HG03280 (cell line): Measurements from ENCODE around the gene ZC3H8.
"Not testable (repeated sequence)": the region's sequence is repeated elsewhere in the genome, so short reads cannot be mapped to it uniquely, and the experiment has no call there.

Source experiments
- ATAC-seq: cut with Tn5 transposase; IDR thresholded peaks from one replicate; pipeline ENCODE4 v1.9.1; 2021; ENCODE audit warnings: mild to moderate bottlenecking, moderate library complexity; ENCODE audit not compliant: unreplicated experiment

Gene ZC3H8

DNA sequence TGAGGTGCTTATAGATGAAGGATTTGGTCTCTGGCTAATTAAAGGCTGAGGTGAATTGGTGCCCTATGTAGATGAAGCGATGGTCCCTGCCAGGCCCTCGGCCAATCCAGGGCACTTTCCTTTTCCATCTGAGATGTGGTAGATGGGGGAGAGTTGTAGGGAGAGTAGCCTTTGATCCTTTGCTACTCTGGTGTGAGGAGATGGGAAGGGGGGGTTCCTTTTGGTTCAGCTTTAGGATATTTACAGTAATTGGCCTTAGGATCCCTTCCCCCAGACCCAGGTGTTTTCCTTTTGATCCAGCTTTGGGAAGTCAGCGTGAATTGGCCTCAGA lies 5.4 kb upstream of the ZC3H8 start:
- ATAC-seq: no peak

DNA sequence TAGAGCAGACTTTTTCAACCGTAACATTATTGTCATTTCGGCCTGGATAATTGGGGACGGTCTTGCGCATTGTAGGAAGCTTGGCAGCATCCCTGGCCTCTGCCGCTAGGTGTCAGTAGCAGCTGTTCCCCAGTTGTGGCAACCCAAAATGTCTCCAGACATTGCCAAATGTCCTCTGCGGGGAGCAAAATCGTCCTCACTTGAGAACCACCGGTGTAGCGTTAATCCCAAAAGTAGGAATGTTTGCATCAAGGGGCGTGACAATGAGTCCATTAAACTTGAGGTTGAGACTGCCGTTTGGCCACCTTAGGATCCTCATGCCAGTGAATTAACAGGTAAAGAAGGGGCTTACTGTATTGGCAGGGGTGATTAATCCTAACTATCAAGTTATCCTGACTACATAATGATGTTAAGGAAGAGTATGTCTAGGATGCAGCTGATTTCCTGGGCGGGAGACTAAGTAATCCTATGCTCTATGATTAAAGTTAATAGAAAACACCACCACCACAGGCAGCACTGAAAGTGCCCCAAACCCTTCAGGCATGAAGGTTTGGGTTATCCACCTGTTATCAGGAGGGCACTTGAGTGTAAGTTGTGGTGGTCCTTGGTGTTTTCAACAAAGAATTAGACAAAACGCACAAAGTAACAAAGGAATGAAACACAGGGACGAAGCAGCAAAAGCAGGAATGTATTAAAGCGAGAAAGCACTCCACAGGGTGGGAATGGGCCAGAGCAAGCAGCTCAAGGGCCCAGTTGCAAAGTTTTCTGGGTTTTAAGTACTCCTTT lies 4.9 kb upstream of the ZC3H8 start:
- ATAC-seq: peak; percentile 35

DNA sequence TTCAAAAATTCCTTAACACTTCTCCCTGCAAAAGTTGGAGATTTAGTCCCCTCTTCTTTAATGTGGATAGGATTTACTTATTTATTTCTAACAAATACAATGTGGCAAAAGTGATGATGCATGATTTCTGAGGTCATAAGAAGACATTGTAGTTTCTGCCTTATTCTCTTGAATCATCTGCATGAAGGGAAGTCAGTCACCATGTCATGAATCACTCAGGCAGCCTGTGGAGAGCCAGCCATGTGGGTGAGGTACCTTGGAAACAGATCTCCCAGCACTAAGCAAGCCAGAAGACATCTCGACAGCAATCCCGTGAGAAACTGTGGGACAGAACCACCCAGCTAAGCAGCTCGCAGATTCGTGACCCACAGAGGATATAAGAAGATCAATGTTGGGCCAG lies 2.7 kb upstream of the ZC3H8 start:
- ATAC-seq: no peak

DNA sequence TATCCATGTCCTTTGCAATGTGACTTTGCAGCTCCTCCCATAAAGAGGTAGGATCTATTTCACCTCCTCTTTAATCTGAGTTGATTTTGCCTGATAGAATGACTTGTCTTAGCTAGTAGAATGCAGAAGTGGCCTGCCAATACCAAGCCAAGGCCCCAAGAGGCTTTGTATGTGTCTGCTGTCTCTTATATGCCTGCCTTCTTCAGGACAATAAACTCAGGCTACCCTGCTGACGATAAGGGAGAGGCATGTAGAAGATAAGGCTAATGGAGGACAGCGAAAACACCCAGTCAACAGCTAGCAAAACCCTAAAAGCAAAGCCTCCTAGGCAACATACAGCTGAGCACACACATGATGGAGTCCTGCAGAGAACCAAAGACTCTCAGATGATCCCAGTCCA lies 1.8 kb upstream of the ZC3H8 start:
- ATAC-seq: no peak

DNA sequence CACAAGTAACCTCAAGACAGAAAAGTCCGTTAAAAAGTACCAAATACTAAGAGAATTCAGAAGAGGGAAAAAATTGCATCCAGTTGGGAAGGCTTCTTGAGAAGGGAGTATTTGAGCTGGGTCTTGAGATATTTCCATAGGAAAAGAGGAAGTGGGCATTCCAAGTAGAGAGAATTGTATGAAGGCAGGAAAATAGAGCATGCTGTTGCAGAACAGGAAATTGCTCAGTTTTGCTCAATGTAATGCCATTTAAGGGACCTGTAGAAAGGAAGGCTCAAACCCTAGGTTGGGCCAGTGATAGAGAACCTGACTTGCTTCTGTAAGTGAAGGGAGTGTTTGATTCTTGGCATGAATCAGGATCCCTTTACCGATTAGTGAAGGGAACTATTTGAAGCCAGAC lies 1.0 kb upstream of the ZC3H8 start:
- no peak for ATAC-seq

DNA sequence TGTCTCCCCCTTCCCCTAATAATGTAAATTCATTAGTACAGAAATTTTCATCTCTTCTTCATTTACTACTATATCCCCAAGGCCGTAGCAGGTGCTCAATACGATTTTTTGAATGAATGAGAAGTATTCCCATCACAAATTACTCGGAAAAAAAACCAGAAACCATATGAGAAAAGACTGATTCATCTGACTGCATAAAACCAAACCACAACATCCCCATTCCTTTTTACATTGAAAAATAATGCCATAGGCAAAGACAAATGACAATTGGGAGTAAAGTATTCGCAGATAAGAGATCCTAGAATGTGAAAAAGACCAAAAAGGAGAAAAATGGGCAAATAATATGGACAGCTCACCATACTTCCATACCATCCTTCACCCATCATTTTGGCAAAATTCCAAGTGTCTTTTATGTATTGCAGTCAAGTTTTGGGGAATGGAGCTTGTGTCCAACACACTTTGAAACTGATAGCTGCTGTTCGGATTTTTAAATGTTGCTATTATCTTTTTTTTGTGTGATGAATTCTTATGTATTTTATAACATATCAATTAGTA lies 1.5 kb downstream of the ZC3H8 start:
- ATAC-seq: no peak

DNA sequence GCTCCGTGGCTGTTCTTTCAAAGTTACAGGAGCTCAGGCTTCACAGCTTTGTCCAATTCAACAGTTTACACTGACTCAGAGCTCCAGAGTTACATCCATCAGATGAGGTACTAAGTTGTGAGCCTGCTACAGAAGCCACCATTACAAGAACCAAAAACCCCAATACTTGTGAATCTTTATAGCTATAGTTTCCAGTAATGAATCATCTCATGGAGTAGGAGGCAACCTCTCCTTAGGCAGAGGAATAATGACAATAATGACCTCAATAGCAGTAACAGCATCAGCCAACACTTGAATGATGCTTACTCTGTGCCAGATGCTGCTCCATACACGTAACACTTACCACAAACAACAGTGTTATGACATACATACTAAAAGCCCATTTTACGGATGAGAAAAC lies 3.6 kb downstream of the ZC3H8 start:
- ATAC-seq: no peak

DNA sequence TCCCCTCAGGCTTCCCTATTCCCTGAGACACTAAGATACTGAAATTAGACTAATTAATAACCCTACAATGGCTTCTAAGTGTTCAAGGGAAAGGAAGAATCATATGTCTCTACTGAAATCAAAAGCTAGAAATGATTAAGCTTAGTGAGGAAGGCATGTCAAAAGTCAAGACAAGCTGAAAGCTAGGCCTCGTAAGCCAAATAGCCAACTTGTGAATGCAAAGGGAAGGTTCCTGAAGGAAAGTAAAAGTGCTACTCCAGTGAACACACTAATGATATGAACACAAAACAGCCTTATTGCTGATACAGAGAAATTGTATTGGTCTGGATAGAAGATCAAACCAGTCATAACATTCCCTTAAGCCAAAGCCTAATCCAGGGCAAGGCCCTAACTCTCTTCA lies 10.0 kb downstream of the ZC3H8 start:
- ATAC-seq: no peak

DNA sequence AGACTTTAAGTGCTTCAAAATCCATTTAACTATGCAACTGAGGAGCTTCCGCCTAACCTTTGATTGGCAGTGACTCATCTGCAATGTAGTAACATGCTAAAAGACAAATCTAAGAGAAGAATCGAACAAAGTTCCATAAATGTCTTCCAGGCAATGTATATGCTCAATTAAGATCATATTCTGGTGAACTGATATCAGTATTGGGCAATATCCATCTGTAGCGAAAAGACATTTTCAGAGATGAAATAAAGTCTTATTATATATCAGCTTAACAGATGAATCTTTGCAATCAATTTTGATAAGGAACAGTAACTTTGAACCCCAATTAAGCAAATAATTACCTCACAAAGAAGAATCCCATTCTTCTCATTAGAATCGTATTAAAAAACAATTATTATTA lies 11.6 kb downstream of the ZC3H8 start:
- no peak for ATAC-seq

DNA sequence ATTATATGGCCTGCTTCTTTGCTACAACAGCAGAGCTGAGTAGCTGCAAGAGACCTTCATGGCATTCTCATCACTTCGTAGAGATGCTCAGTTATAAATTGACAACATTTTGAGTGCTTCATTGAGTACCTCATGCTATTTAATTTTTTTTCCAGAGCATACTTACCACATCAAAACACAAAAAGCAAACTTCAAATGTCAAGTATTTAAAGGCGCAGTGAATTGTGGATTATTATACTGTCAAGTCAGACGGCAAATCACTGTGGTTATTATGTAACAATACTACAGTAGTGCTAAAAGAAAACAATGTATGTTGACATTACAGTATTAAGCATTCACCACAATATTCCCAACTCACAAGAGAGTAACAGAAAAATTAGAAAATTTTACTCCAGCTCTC lies 12.5 kb downstream of the ZC3H8 start:
- no peak for ATAC-seq

DNA sequence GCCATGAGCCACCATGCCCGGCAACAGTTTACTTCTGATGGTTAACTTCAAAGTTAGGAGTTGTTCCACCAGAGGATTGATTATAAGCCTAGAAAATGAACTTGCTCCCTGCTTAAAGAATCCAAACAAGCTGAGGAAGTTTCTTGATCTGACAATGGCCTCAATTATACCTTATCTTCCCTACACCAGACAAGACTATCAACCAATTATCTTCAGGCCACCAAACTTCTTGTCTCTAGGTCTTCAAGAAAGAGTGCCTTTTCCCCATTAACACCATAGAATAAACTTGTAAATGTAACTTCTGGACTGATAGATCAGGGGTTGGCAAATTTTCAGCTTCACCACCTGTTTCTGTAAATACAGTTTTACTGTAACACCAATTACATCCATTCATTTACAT lies 15.0 kb downstream of the ZC3H8 start:
- no peak for ATAC-seq

DNA sequence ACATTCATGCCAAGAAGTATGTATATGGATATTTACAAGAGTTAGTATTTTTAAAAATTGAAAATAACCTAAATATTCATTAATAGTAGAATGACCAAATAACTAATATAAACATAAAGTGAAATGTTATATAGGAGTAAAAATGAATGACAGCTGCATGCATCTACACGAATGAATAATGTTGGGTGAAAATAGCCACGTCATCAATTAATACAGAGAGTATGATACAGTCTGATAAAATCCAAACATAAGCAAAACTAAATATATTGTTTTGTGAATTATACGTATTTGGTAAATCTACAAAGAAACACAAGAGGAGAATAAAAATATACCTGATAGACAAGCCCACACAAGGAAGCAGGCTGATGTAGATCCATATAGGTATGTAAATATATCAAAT lies 24.5 kb downstream of the ZC3H8 start:
- ATAC-seq: no peak

DNA sequence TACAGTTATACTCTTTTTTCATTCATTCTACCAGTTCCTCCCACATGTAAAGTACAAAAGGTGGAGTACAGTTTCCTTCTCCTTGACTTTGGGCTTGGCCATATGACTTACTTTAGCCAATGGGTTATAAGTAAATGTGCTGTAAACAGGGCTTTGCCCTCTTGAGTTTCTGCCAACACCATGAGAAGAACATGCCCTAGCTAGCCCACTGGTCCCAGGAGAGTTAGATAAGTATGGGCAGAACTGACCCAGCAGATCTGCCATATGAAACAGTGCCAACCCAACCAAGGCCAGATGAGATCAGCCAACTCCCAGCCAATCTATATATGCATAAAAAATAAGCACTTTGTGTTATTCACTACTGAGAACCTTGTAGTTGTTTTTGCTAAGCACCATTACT lies 25.5 kb downstream of the ZC3H8 start:
- ATAC-seq: no peak

DNA sequence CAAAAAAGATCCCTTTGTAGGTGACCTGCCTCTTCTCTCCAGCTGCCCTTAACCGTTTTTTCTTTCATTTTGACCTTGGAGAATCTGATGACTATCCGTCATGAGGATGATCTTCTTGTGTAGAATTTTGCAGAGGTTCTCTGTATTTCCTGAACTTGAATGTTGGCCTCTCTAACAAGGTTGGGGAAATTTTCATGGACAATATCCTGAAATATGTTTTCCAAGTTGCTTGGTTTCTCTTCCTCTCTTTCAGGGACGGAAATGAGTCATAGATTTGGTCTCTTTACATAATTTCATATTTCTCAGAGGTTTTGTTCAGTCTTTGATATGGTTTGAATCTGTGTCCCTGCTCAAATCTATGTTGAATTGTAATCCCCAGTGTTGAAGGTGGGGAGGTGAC lies 34.0 kb downstream of the ZC3H8 start:
- ATAC-seq: no peak

DNA sequence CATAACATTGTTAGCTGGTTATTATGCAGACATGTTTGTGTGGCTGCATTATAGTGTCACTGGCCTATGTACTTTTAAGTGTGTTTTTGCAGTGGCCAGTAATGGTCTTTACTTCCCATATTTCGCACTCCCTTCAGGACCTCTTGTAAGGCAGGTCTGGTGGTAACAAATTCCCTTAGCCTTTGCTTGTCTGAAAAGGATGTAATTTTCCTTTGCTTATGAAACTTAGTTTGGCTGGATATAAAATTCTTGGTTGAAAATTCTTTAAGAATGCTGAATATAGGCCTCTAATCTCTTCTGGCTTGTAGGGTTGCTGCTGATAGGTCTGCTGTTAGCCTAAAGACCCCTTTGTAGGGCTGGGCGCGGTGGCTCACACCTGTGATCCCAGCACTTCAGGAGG lies 34.7 kb downstream of the ZC3H8 start:
- no peak for ATAC-seq

DNA sequence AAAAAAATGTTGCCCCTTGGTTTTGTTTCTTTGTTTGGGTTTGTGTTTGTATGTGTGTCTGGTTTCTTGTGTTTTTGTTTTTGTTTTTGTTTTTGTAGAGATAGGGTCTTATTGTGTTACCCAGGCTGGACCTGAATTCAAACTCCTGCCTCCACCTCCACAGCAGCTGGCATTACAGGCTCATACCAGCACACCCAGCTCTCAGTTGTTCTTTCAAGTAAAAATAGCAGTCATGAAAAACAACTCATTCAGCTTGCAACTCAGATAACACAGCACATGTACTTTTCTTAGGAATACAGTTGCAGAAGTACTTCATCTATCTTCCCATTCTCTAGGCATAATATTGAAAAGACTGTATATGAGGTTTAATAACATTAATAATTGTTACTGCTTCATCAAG lies 37.0 kb downstream of the ZC3H8 start:
- ATAC-seq: no peak

DNA sequence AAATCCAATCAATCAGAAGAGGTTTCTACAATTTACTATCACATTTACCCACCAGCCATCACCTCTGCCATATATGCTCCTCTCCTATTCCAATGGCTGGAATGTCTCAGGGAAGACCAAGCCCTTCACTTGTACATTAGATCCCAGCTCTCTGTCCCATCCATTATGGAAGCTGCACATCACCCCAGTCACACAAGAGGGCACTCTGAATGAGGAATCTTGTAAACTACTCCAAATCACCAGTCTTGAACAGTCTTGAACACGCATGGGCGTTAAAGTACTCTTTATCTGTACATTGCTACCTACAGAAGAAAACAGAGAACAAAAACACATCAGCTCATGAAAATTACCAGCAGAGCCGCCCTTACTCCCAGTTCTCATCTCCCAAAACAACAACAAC lies 38.7 kb downstream of the ZC3H8 start:
- ATAC-seq: no peak

DNA sequence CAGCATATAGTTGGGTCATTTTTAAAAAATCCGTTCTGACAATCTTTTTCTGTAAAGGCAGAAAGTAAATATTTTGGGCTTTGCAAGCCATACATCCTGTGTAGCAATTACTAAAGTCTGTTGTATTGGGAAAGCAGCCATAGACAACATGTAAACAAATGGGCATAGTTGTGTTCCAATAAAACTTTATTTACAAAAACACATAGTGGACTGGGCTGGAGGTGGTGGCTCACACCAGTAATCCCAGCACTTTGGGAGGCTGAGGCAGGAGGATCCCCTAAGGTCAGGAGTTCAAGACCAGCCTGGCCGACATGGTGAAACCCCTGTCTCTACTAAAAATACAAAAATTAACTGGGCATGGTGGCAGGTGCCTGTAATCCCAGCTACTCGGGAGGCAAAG lies 46.9 kb downstream of the ZC3H8 start:
- not testable (repeated sequence) for ATAC-seq

DNA sequence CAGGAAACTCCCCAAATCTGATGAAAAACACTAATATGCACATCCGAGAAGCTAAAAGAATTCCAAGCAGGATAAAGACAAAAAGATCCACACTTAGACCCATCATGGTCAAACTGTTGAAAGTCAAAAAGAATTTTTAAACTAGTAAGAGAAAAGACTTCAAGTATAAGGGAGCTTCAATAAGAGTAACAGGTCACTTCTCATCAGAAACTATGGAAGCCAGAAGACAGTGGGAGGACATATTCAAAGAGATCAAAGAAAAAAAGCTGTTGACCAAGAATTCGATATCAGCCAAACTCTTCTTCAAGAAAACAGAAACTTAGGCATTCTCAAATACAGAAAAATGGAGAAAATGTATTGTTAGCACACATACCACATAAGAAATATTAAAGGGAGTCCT lies 50.4 kb downstream of the ZC3H8 start:
- no peak for ATAC-seq

DNA sequence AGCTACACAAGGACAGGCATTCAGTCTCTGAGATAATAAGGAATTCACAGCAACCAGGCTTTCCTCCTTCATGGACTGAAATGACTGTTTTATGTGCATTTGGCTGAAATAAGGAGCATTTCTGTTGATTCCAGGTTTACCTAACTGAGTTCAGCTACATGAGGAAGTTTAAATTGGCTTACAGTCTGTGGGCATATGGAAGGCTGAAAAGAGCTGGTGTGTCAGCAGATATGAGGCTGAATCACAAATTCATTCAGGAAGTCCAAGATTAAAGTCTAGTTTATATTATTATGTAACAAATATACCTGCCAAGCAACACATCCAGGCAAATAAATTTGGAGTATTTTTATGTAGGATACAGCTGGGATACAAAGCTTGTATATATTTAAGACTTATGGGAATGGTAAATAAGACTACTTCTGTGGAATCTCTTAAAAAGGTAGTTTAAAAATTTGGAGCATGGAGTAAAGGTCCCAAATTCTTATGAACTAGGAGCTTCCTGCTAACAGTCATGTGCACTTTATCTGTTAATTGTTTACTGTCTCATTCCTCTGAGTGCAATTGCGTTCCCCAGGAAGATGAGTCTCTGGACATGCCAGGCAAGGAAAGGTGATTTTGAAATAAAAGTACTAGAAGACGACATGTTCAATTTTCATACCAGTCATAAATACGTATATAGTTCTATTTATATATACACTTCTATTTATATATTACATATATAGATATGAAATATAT lies 53.0 kb downstream of the ZC3H8 start:
- ATAC-seq: no peak

DNA sequence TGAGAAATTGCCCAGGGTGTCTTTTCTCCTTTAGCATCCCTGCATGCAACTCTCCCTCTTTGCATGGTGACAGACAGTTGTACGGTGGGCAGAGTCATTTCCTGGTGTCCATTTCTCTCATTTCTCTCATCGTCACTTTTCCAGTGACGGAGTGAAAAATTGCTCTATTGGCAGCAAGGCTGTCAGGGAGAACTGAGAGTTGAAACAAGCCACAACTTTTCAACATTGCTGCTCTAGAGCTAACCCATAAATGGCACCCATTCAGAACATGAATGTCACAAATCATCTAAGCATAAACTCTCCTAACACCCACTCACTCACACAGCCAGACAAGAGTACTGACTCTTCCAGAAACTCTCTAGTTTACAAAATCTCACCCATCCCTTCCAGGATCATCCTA lies 55.7 kb downstream of the ZC3H8 start:
- no peak for ATAC-seq

DNA sequence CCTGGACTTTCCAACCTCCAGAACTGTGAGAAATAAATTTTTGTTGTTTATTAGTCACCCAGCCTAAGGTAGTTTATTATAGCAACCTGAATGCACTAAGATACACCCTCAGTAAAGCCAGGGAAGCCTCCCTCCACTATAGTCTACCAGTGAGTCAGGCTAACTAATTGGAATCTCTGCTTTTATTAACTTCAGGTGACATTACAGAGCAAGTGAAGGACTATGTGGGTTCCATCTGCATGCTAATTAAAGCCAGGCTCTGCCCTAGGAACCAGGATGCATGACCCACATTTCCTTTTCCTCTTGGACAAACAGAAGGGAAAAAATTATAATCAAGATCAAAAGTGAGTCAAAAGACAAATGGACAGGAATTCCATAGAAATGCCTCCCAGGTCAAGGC lies 56.1 kb downstream of the ZC3H8 start:
- no peak for ATAC-seq

DNA sequence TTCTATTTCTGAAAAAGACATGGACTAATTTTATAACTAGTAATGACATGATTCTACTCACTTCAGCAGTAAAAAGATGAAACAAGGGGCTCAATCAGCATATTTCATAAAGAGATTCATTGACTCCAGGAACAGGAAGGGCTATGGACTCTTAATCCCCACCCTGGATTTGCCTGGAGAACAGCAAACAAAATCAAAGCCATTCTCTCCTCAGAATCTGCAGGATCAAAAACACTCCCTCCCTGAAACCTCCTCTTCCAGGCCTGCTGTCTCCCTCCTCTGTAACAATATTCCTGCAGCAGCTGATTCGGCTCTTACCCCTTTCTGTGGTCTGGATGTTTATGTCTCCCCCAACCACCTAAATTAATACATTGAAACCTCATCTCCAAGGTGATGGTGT lies 57.0 kb downstream of the ZC3H8 start:
- ATAC-seq: no peak
